Ureter (tissue), 1 donor: ENCODE results near the gene RPS21. TPM values are rescaled to one million over a fixed set of nuclear protein-coding genes. Genes with fewer than 3 reads are reported as not detected.

Experiments used
- DNase-seq: peaks from one replicate; pipeline ENCODE4 v3.0.0-alpha.2; 2020; ENCODE audit warnings: low spot score
- total RNA-seq: library from RNA; stranded (reverse); gene quantifications from one replicate; pipeline ENCODE4 v1.2.4, GENCODE V29; 2023
- donor health status: DM: yes; HTN: yes; CAD: no.

The RPS21 gene
- total RNA-seq, 1 donor from 2014 or later, result 1,691 TPM

DNA sequence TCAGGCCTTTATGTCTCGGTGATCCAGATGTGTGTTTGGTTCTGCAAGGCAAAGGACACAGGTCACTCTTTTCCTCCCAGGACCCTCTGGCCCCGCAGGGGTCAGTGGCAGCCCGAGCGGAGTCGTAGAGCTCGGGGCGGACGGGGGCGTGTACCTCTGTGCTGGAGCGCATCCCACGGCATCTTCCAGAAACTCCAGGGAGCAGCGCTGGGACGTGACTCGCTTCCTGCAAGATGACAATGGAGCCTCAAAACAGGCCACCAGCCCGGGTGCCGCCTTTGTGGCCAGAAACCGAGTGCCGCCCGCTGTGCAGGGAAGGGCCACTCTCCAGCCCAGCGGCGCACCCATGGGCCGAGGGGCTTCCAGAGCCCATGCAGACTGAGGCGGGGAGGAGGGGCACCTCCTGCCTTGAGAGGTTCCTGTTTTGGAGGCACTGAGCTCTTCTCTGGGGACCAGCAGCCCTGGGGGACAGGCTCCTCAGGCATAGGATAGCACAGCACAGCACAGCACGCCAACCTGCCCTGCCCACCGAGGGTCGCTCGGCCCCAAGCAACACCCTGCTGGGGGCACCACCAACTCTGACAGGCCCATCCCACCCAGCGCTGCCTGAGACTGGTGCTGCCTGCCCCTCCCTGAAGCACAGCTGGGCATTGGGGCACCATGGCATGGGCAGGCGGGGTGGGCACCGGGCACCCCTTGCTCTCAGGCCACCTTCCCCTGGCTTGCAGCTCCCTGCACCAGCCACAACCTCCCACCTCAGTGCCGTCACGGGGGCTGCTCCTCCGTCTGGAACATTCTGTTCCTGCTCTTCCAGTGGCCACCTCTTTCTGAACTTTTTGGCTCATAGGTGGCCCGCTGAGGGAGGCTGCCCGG is 9.7 kb downstream of the RPS21 start:
- DNase-seq, result no peak

GRCh38 chr20:62398120-62398821 is 11.4 kb downstream of the RPS21 start:
- no peak for DNase-seq

- no peak for DNase-seq
Observed at GRCh38 chr20:62400021-62400420, 13.1 kb downstream of the RPS21 start.

DNA sequence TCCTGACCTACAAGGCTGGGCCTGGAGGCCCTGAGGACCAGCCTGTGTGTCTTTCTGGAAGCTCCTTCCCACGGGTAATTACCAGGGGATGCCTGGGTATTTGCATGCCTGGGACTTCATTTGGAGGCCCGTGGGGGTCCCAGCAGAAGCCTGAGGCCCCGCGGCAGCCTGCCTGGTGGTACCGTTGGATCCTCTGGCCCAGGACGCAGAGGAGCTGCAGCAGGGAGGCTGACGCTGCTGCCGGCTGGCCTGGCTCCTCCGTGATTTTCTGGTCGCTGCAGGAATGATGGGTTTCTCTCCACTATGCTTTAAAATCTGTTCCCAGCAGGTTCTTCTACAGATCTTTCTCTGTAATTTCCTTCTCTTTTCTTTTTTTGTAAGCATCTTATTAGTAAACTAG is 13.6 kb downstream of the RPS21 start:
- DNase-seq, result no peak

GRCh38 chr20:62401331-62401779 is 14.5 kb downstream of the RPS21 start:
- DNase-seq, result no peak

GRCh38 chr20:62402456-62403150 is 15.7 kb downstream of the RPS21 start:
- DNase-seq, result no peak

DNA sequence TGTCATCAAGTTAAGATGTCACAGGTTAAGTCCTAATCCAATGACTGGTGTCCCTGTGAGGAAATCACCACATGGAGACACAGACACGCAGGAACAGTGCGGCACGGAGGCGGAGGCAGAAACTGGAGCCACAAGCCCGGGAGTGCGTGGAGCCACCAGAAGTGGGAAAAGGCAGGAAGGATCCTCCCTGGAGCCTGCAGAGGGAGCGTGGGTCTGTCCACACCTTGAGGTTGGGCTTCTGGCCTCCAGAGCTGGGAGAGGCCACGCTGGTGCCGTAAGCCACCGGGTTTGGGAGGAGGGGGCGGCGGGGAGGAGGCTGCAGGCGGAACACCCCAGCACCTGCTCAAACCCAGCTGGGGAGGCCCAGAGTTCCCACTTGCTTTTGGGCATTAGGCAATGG is 16.4 kb downstream of the RPS21 start:
- DNase-seq, result no peak

DNA sequence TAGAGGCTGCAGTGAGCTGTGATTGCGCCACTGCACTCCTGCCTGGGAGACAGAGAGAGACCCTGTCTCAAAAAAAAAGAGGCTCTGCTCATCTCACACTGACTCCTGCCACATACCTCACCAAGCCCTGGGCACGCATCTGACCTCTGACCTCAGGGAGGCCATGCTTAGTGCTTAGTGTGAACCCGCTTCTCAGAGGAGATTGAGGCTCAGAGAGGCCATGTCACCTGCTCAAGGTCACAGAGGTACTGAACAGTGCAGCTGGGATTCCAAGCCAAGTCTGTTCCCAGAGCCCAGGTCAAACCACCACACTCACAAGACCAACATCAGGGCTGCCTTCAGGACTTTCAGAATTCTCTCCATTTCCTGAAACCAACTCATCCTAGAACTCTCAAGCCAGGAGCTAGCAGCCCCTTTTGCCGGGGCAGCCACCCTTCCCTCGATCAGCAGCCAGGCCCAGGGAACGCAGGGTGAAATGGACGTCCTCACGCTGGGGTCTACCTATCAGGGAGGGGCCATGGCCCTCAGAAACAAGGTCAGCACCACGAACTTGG is 17.3 kb downstream of the RPS21 start:
- no peak for DNase-seq

DNA sequence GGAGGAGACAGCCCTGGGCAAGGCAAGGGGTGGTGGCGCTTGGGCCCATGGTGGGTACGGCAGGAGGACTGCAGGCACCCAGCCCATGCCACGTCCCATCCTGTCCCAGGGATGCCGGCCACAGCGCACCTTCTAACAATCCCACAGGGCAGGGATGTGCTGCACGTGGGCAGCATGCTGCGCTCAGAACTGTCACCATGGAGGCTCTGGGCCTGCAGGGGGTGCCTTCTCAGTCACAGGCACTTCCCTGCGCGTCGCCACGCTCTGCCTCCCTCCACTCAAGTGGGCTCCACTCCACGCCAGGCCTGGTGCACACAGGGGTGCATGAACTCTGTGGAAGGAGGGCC is 17.8 kb downstream of the RPS21 start:
- no peak for DNase-seq

DNA sequence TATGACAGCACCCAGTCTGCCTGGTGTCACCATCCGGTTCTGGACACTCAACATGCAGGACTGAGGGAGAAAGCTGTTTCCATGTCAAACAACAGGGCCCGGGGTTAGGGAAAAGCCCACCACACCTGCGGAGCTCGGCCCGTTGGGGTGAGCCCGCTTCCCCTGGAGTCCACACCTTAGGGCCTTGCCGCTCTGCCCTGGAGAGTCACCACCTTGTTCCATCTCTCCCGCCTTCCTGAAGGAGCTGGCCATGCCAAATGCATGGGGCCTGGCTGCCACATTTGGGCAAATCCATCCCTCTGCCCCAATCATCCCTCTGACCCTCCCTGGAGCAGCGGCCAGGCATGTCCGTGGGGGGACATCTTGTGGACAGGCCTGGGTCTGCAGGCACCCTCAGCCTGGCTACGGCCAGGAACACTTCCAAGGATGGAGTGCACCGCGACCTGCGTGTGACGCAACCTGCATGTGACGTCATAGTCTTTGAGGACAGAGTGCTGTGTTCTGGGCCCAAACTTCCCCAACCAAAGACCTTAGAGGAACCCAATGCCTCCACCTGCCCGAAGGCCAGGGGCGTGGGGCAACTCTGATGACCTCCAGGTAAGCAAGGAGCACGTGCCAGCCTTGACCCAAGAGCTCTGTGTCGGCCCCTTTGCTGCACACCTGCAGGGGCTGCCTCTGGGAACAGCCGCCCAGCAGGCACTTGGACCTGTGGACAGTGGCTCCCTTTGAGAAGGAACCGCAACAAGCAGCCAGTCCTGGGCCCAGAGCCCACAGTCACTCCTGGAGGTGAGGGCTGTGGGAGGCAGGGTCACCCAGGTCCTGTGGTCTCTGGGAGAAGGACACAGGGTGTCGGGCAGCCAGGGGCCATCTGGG is 18.4 kb downstream of the RPS21 start:
- no peak for DNase-seq

DNA sequence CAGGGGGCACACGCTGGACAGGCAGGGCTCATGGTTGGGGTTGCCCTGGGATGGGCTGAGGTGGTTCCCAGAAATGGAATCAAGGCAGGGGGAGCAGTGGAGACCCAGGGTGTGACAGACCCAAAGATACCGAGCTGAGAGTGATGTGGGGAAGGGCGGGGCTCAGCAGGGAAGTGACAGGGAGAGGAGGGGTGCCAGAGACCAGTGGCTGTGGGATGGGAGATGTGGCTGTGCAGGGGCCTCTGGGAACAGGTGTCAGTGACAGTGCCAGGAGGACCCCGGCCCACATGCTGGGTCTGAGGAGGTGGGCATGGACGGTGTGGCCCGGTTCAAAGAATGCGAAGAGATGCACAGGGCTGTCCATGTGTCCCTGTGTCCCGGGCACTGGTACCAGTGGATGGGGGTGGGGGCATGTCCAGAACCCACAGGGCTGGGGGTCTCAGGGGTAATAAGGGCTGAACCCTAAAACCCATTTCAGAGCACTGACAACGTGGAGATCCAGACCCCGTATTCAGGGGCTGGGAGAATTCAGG is 19.1 kb downstream of the RPS21 start:
- no peak for DNase-seq

GRCh38 chr20:62406635-62407176 is 19.8 kb downstream of the RPS21 start:
- DNase-seq, result no peak

DNA sequence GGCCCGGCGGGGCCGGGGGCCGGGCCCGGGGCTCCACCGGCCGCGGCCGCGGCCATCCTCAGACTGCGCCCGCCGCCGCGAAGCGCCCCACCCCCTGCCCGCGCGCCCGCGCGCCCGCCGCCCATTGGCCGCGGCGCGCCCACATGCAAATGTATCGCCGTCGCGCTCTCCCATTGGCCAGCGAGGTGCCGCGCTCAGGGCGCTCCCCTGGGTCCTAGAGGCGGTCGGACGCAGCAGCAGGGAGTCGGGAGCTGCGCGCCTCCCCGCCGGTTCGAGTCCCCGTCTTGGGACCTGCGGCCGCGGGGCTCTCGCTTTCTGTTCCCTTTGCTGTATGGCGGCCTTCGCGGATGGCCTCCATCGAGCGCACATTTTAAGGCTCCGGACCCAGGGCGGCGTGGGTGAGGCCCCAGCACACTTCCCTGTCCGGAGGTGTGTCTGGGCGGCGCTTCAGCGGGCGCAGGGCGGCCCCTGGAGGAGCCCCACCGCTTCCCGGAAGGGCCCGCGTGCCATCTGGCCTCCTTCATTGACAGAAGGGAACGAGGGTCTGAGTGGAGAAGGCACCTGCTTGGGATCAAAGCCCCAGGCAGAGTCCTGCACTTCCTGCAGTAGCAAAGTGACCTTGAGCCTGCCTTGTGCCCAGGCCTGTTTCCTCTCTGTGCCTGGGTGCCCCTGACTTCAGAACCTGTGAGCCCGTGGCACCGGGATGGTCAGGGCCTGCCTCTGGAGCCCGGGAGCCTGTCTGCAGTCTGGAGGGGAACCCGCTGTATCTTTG is 20.5 kb downstream of the RPS21 start, which contains the start of gene CABLES2:
CABLES2 (minus strand) TSS at position 65 of the 772 bp plus-strand sequence; CDS start at position 56, 9 bp downstream.
- DNase-seq, result peak; percentile 92

GRCh38 chr20:62408055-62408454 is 21.2 kb downstream of the RPS21 start:
- DNase-seq, result no peak

- no peak for DNase-seq
Observed at GRCh38 chr20:62408640-62409039, 21.7 kb downstream of the RPS21 start.

DNA sequence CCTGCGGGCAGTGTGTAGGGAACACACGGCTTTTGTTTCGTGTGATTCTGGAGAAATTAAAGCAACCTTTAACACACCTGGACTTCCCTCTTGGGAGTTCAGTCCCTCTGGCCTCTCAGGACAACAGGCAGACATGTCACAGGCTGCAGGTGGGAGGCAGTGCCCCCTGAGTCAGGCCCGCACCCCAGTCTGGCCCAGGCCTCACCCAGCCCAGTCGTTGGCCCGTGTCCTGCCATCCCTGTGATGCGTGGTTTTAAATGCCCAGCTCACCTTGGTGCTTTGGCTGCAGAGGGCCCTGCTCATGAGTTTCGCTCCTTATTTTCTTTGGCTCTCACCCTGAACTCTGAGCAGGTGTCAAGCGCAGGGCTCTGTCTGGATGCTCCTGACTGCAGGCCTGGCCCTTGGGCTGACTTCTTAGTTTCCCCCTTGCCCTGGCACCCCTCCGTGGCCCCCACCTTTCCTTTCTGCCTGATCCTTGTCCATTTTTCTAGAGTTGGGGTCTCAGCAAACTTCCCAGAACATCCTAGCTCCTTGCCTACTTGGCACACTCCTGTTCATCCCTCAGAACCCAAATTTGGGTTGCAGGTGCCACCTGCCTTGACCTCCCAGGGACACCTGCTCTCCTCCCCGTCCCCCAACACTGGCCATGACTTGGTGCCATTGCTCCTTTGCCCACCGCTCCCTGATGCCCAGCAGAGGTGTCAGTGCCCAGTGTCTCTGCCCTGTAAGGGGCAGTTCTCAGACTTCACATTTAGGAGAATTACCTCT is 22.4 kb downstream of the RPS21 start:
- DNase-seq, result no peak

- peak; percentile 68 for DNase-seq
Observed at GRCh38 chr20:62409931-62410745, 23.2 kb downstream of the RPS21 start.
